H1 (cell line): ENCODE results near the gene IQCC. TPM values are rescaled to one million over a fixed set of nuclear protein-coding genes. Genes with fewer than 3 reads are reported as not detected.

Experiments
- CTCF ChIA-PET: fragments of 300-600 bp; sonication (Branson Sonifier 250); formaldehyde crosslinking; loops from one replicate; lab custom pipeline; 2021; ENCODE audit not compliant: partially characterized antibody; lab: Charles Lee
- POLR2A ChIA-PET: fragments of 300-600 bp; sonication (Branson Sonifier 250); formaldehyde crosslinking; loops from one replicate; lab custom pipeline; 2021; ENCODE audit warnings: inconsistent platforms; ENCODE audit not compliant: partially characterized antibody; lab: Charles Lee
- DNase-seq, 2 experiments: peaks; one replicate each; pipeline versions ENCODE4 v3.0.0 to v3.0.0-alpha.2; 2010 to 2022; ENCODE audit warnings: low spot score in 2 of 2, low read depth in 1 of 2, mixed read lengths in 1 of 2
- FAIRE-seq: peaks from 2 replicates; lab custom pipeline; 2011; peaks lifted over from hg19 to GRCh38; lab: Jason Lieb, UNC
- H2AFZ ChIP-seq: 2 replicates; pipeline ENCODE4 v1.8.1; 2012; ENCODE audit warnings: low read length, inconsistent platforms
- H2AK5ac ChIP-seq: 2 replicates; pipeline ENCODE4 v1.6.1; 2013; ENCODE audit warnings: low read depth, low read length
- H2BK120ac ChIP-seq: replicated peaks from 2 replicates; pipeline ENCODE3; 2013; ENCODE audit warnings: low read depth, low read length, inconsistent platforms
- H2BK12ac ChIP-seq: 2 replicates; pipeline ENCODE4 v1.6.1; 2013; ENCODE audit warnings: low read depth, low read length
- H2BK15ac ChIP-seq: 2 replicates; pipeline ENCODE4 v1.6.1; 2013; ENCODE audit warnings: low read length
- H2BK20ac ChIP-seq: 2 replicates; pipeline ENCODE4 v1.6.1; 2013; ENCODE audit warnings: low read length
- H2BK5ac ChIP-seq: 2 replicates; pipeline ENCODE4 v1.6.1; 2013; ENCODE audit warnings: low read depth, low read length
- H3K14ac ChIP-seq: 2 replicates; pipeline ENCODE4 v1.6.1; 2013; ENCODE audit warnings: inconsistent platforms; ENCODE audit not compliant: insufficient read length
- H3K18ac ChIP-seq: 2 replicates; pipeline ENCODE4 v1.6.1; 2013; ENCODE audit warnings: low read length; ENCODE audit errors: extremely low read depth
- H3K23ac ChIP-seq: 2 replicates; pipeline ENCODE4 v1.6.1; 2013; ENCODE audit warnings: inconsistent platforms; ENCODE audit not compliant: insufficient read length
- H3K23me2 ChIP-seq: 2 replicates; pipeline ENCODE4 v1.6.1; 2013; ENCODE audit warnings: low read depth, low read length
- H3K27ac ChIP-seq: 2 replicates; pipeline ENCODE4 v1.6.1; 2011; ENCODE audit warnings: low read depth, low read length, inconsistent platforms
- H3K27me3 ChIP-seq, 4 experiments: replicated peaks in 1 of 4; 1 replicate in 1 of 4; 2 replicates in 3 of 4; pipeline versions ENCODE4 v1.6.1 to v1.8.1; 2011 to 2013; ENCODE audit warnings: low read length in 3 of 4, mild to moderate bottlenecking in 3 of 4, inconsistent platforms in 2 of 4, mixed read lengths in 2 of 4, moderate library complexity in 1 of 4; ENCODE audit not compliant: control insufficient read depth in 3 of 4, insufficient read depth in 3 of 4; ENCODE audit errors: extremely low read depth in 1 of 4
- H3K36me3 ChIP-seq, 4 experiments: 2 replicates each; pipeline versions ENCODE4 v1.6.1 to v1.8.1; 2011 to 2013; ENCODE audit warnings: mild to moderate bottlenecking in 4 of 4, low read length in 3 of 4, moderate library complexity in 2 of 4, control low read depth in 1 of 4, inconsistent platforms in 1 of 4; ENCODE audit not compliant: insufficient read depth in 4 of 4, control insufficient read depth in 2 of 4
- H3K4ac ChIP-seq: replicated peaks from 2 replicates; pipeline ENCODE3; 2013; ENCODE audit warnings: low read length, low read depth, mixed read lengths, inconsistent platforms; ENCODE audit not compliant: insufficient read length
- H3K4me1 ChIP-seq, 4 experiments: replicated peaks in 1 of 4; 1 replicate in 1 of 4; 2 replicates in 3 of 4; pipeline versions ENCODE4 v1.6.1 to v1.8.1; 2011 to 2013; ENCODE audit warnings: low read length in 3 of 4, inconsistent platforms in 2 of 4, mixed read lengths in 1 of 4; ENCODE audit not compliant: insufficient read depth in 4 of 4, control insufficient read depth in 3 of 4
- H3K4me2 ChIP-seq, 2 experiments: 2 replicates each; pipeline versions ENCODE4 v1.6.1 to v1.8.1; 2011 to 2013; ENCODE audit warnings: low read depth in 2 of 2, low read length in 2 of 2, control low read depth in 1 of 2, inconsistent platforms in 1 of 2, mild to moderate bottlenecking in 1 of 2; ENCODE audit not compliant: insufficient read depth in 1 of 2
- H3K4me3 ChIP-seq, 4 experiments: fragments of 200-600, 300-600 bp in 1 of 4; sonication (generic), shearing (Covaris generic), sonication (Bioruptor Twin) in 1 of 4; 2 replicates each; pipeline versions ENCODE4 v1.5.1 to v1.8.1; 2011 to 2016; ENCODE audit warnings: low read length in 4 of 4, low read depth in 3 of 4, control low read depth in 2 of 4, inconsistent platforms in 2 of 4, mild to moderate bottlenecking in 2 of 4, mixed read lengths in 1 of 4, moderate library complexity in 1 of 4; ENCODE audit not compliant: insufficient read depth in 2 of 4; ENCODE audit errors: extremely low read depth in 1 of 4
- H3K56ac ChIP-seq: replicated peaks from 2 replicates; pipeline ENCODE3; 2013; ENCODE audit warnings: low read depth, mild to moderate bottlenecking, mixed read lengths, low read length, inconsistent platforms; ENCODE audit not compliant: insufficient read length
- H3K79me1 ChIP-seq: 2 replicates; pipeline ENCODE4 v1.6.1; 2013; ENCODE audit warnings: low read depth, low read length, control low read depth
- H3K79me2 ChIP-seq, 2 experiments: 2 replicates each; pipeline versions ENCODE4 v1.6.1 to v1.8.1; 2012 to 2013; ENCODE audit warnings: low read length in 2 of 2, mild to moderate bottlenecking in 2 of 2, inconsistent platforms in 1 of 2; ENCODE audit not compliant: insufficient read depth in 2 of 2, control insufficient read depth in 1 of 2
- H3K9ac ChIP-seq, 4 experiments: replicated peaks in 1 of 4; 1 replicate in 1 of 4; 2 replicates in 3 of 4; pipeline versions ENCODE4 v1.6.1 to v1.8.1; 2011 to 2013; ENCODE audit warnings: low read depth in 3 of 4, low read length in 3 of 4, control low read depth in 2 of 4, mild to moderate bottlenecking in 2 of 4, moderate library complexity in 2 of 4, inconsistent platforms in 1 of 4; ENCODE audit errors: extremely low read depth in 1 of 4
- H3K9me3 ChIP-seq, 2 experiments: 2 replicates each; pipeline versions ENCODE4 v1.6.1 to v1.8.1; 2012 to 2013; ENCODE audit warnings: mild to moderate bottlenecking in 2 of 2, moderate library complexity in 2 of 2, control low read depth in 1 of 2, inconsistent platforms in 1 of 2, low read depth in 1 of 2, low read length in 1 of 2, mixed read lengths in 1 of 2; ENCODE audit not compliant: insufficient read depth in 2 of 2
- H4K20me1 ChIP-seq, 2 experiments: replicated peaks in 1 of 2; 2 replicates each; pipeline versions ENCODE3 to v1.8.1; 2011 to 2013; ENCODE audit warnings: inconsistent platforms in 2 of 2, low read length in 2 of 2, mild to moderate bottlenecking in 1 of 2; ENCODE audit not compliant: insufficient read depth in 2 of 2, control insufficient read depth in 1 of 2
- H4K5ac ChIP-seq: 2 replicates; pipeline ENCODE4 v1.6.1; 2013; ENCODE audit warnings: low read length, low read depth, mixed read lengths, inconsistent platforms; ENCODE audit not compliant: insufficient read length
- H4K8ac ChIP-seq: 2 replicates; pipeline ENCODE4 v1.8.0; 2013; ENCODE audit warnings: mild to moderate bottlenecking, moderate library complexity, low read length, inconsistent platforms; ENCODE audit not compliant: insufficient read depth; ENCODE audit errors: extremely low read depth
- H4K91ac ChIP-seq: replicated peaks from 2 replicates; pipeline ENCODE3; 2013; ENCODE audit warnings: low read length, mixed read lengths, inconsistent platforms; ENCODE audit not compliant: insufficient read length
- ASH2L ChIP-seq: fragments of 200-600, 300-600 bp; sonication (generic); IDR thresholded peaks from one replicate; pipeline ENCODE4 v1.7.1; 2017; ENCODE audit warnings: low read length
- CBX5 ChIP-seq: fragments of 300-800, 300-1000 bp; sonication (generic); IDR thresholded peaks from 2 replicates; pipeline ENCODE4 v1.7.1; 2016; ENCODE audit warnings: antibody characterized with exemption, low read length, low read depth
- CHD1 ChIP-seq: IDR thresholded peaks from 2 replicates; pipeline ENCODE4 v1.6.1; 2012; ENCODE audit warnings: low read depth, low read length, improper control_type of control experiment
- GABPA ChIP-seq: IDR thresholded peaks from 2 replicates; pipeline ENCODE4 v1.6.1; 2011; ENCODE audit warnings: mild to moderate bottlenecking, low read length, moderate library complexity, borderline replicate concordance; ENCODE audit not compliant: insufficient read depth
- HDAC2 ChIP-seq, 2 experiments: fragments of 300-600 bp in 1 of 2; sonication (generic) in 1 of 2; IDR thresholded peaks; 2 replicates each; pipeline ENCODE4 v1.6.1; 2011 to 2012; ENCODE audit warnings: low read depth in 2 of 2, low read length in 2 of 2, mild to moderate bottlenecking in 2 of 2, moderate library complexity in 2 of 2, borderline replicate concordance in 1 of 2, inconsistent platforms in 1 of 2
- JUN ChIP-seq: IDR thresholded peaks from 2 replicates; pipeline ENCODE4 v1.6.1; 2011; ENCODE audit warnings: low read depth, mild to moderate bottlenecking, improper control_type of control experiment, low read length
- NANOG ChIP-seq: IDR thresholded peaks from 2 replicates; pipeline ENCODE4 v1.6.1; 2011; ENCODE audit warnings: low read length, low read depth, mild to moderate bottlenecking, inconsistent platforms; ENCODE audit not compliant: insufficient read depth, poor library complexity, severe bottlenecking
- RFX5 ChIP-seq: IDR thresholded peaks from 2 replicates; pipeline ENCODE4 v1.6.1; 2011; ENCODE audit warnings: low read depth, low read length, improper control_type of control experiment, borderline replicate concordance
- SAP30 ChIP-seq: fragments of 300-600 bp; sonication (generic); IDR thresholded peaks from 2 replicates; pipeline ENCODE4 v1.7.1; 2012; ENCODE audit warnings: low read length, moderate library complexity, mild to moderate bottlenecking, inconsistent platforms; ENCODE audit not compliant: insufficient read depth, insufficient replicate concordance
- SIRT6 ChIP-seq: IDR thresholded peaks from one replicate; pipeline ENCODE4 v1.7.1; 2012; ENCODE audit warnings: low read length, inconsistent platforms
- SRF ChIP-seq: IDR thresholded peaks from 2 replicates; pipeline ENCODE4 v1.6.1; 2011; ENCODE audit warnings: mild to moderate bottlenecking, low read depth, low read length, moderate library complexity
- WGBS, 2 experiments: shearing (Covaris generic) in 1 of 2; methylation state at CpG; one replicate each; pipeline versions ENCODE4 v1.1.6 to v1.1.7; 2013 to 2015; ENCODE audit warnings: low lambda C conversion rate in 2 of 2, mixed read lengths in 2 of 2, inconsistent platforms in 1 of 2, low coverage in 1 of 2, missing lambda C conversion rate in 1 of 2; ENCODE audit not compliant: insufficient replicate concordance in 2 of 2, insufficient coverage in 1 of 2, insufficient read length in 1 of 2; ENCODE audit errors: extremely low coverage in 1 of 2, missing lambda C conversion rate in 1 of 2; 5-methylcytosine and 5-hydroxymethylcytosine counted together
- polyA plus RNA-seq, 7 experiments: library from polyadenylated mRNA; depleted of rRNA in 3 of 7; stranded (reverse) in 5 of 7; unstranded in 2 of 7; fragments of >200 nt in 5 of 7; fragments of 200-250 nt in 2 of 7; gene quantifications; 1 replicate in 5 of 7; 2 replicates in 1 of 7; 4 replicates in 1 of 7; pipeline versions ENCODE4 v1.2.1 to v1.2.3, GENCODE V29; 2011 to 2013; ENCODE audit warnings: missing spikeins in 2 of 7, mixed read lengths in 2 of 7
- total RNA-seq: library from RNA; stranded (reverse); fragmentation: NEBNext Ultra II Directional; extraction: Animal tissue kit (Norgen Biotek cat#: 25700); gene quantifications from 2 replicates; pipeline ENCODE4 v1.2.1, GENCODE V29; 2021

IQCC gene
- total and polyA plus RNA-seq, 2 of the 8 experiments (the other 6 are each of a cell fraction or from before 2014, with no cell fraction given), result 2.5 to 4.2 TPM

DNA sequence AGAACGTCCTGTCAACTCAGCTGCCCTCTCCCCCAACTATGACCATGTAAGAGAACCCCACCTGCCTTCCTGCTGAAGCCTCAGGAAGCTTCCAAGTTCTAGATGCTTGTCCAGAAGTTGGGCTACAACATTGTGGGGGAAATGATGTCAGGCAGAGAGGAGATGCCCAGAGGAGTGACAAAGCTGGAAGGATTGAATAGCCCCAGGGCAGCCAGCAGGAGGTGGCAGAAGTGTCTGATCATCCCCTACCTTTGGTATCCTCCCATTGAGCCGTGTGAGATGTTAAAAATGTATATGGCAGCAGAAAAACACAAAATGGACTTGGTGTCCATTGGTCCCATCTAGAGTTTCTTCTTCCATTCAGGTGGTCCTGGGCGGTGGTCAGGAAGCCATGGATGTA lies 23.3 kb downstream of the IQCC start:
- no peak overlapping the region for H2BK120ac ChIP-seq
- POLR2A ChIA-PET, result interaction anchor here (1.0 to 3.0 kb wide), 8 partner anchors 9 to 122 kb away, joined by 3 to 31 read pairs (median 4); no protein-coding TSS in a partner anchor
- WGBS, 2 experiments, result 87% methylated on average over 3 of the region's 3 CpGs; no CpG with 5 or more reads in 1 of the 2 experiments
- no peak overlapping the region for H3K4me3 ChIP-seq
- H4K20me1 ChIP-seq, result peaks cover 0 to 8% of the 10 kb centered on the region in 2 experiments
- no peak overlapping the region for H3K27ac ChIP-seq
- no peak overlapping the region for H2BK20ac ChIP-seq
- H3K9ac ChIP-seq, result no peak overlapping the region
- H3K9me3 ChIP-seq, result no peaks in the 10 kb centered on the region
- no peak overlapping the region for H2BK12ac ChIP-seq
- H3K4me2 ChIP-seq, result no peak overlapping the region
- DNase-seq, result no peak
- no peaks in the 10 kb centered on the region for H3K23me2 ChIP-seq
- TF ChIP-seq RFX5 (no peak), JUN (no peak), NANOG (no peak), ASH2L (no peak), SAP30 (no peak), SIRT6 (no peak), CHD1 (no peak), HDAC2 (IDR thresholded peaks at IDR 0.05; ENCODE audit: borderline replicate concordance in 1 of 2, low read depth in 2 of 2, low read length in 2 of 2) (no peak), SRF (no peak), GABPA (no peak), CBX5 (no peak)
- 0 out of 2 replicates have a peak, but pooled peaks cover 2% of the 10 kb centered on the region for H3K79me1 ChIP-seq
- H2BK15ac ChIP-seq, result no peak overlapping the region
- no peak overlapping the region for H3K56ac ChIP-seq
- no peak overlapping the region for H2AFZ ChIP-seq
- H2AK5ac ChIP-seq, result no peak overlapping the region
- H3K27me3 ChIP-seq, result no peaks in the 10 kb centered on the region
- no peak overlapping the region for H4K91ac ChIP-seq
- H3K4ac ChIP-seq, result no peak overlapping the region
- no peak overlapping the region for H3K23ac ChIP-seq
- no peak overlapping the region for H4K5ac ChIP-seq
- no peak overlapping the region for H3K14ac ChIP-seq
- no peak for FAIRE-seq
- no peak overlapping the region for H2BK5ac ChIP-seq
- peaks cover 25 to 73% (median 52%) of the 10 kb centered on the region in 4 experiments for H3K36me3 ChIP-seq
- H3K79me2 ChIP-seq, result peaks cover 0 to 3% of the 10 kb centered on the region in 2 experiments; a peak in 2 of 4 replicates
- H3K18ac ChIP-seq, result no peak overlapping the region
- no peaks in the 10 kb centered on the region for H3K4me1 ChIP-seq
- CTCF ChIA-PET, result interaction anchor here (1.0 to 6.8 kb wide), 5 partner anchors 9 to 88 kb away, joined by 3 to 38 read pairs (median 4); no protein-coding TSS in a partner anchor
- no peak overlapping the region for H4K8ac ChIP-seq
